GM12878 (cell line): ENCODE results near the gene TTLL12. TPM values are rescaled to one million over a fixed set of nuclear protein-coding genes. Genes with fewer than 3 reads are reported as not detected.

Experiments
- ATAC-seq: fragments of 200-7000 bp; cut with Tn5 transposase; 3 replicates; pipeline ENCODE4 v1.9.1; 2020; ENCODE audit warnings: mild to moderate bottlenecking, moderate library complexity
- BruUV-seq: library from RNA; stranded (reverse); fragments of 400-500 nt; replicated peaks from 2 replicates; lab custom pipeline; 2021; lab: Mats Ljungman, UMichigan
- CTCF ChIA-PET: fragments of 300-600 bp; sonication (Branson Sonifier 250); formaldehyde crosslinking; extraction: SDS; loops from one replicate; lab custom pipeline; 2021; ENCODE audit warnings: inconsistent platforms; lab: Yijun Ruan, JAX
- POLR2A ChIA-PET: fragments of 350-600 bp; formaldehyde crosslinking; extraction: SDS; loops from one replicate; lab custom pipeline; 2021; ENCODE audit warnings: inconsistent platforms; lab: Charles Lee
- RAD21 ChIA-PET: fragments of 300-600 bp; sonication (Branson Sonifier 250); formaldehyde crosslinking; loops from one replicate; lab custom pipeline; 2023; ENCODE audit warnings: antibody characterized with exemption; ENCODE audit not compliant: unreplicated experiment; lab: Charles Lee
- SMC1A ChIA-PET: fragments of 300-600 bp; sonication (Branson Sonifier 250); formaldehyde crosslinking; loops from one replicate; lab custom pipeline; 2023; ENCODE audit not compliant: unreplicated experiment, uncharacterized antibody; lab: Charles Lee
- DNase-seq: peaks from one replicate; pipeline ENCODE4 v3.0.0-alpha.2; 2011; ENCODE audit warnings: low read depth, low spot score
- FAIRE-seq: peaks from 3 replicates; lab custom pipeline; 2011; peaks lifted over from hg19 to GRCh38; lab: Jason Lieb, UNC
- H2AFZ ChIP-seq: 2 replicates; pipeline ENCODE4 v1.6.0; 2011; ENCODE audit warnings: low read depth, low read length, control low read depth; ENCODE audit not compliant: control insufficient read depth
- H3K27ac ChIP-seq: 2 replicates; pipeline ENCODE4 v1.5.1; 2011; ENCODE audit warnings: control low read depth; ENCODE audit not compliant: control insufficient read depth, insufficient read depth
- H3K27me3 ChIP-seq, 2 experiments: replicated peaks in 1 of 2; 2 replicates each; pipeline versions ENCODE4 v1.6.0 to v1.6.1; 2011; ENCODE audit warnings: low read length in 1 of 2; ENCODE audit not compliant: control insufficient read depth in 2 of 2, insufficient read depth in 2 of 2
- H3K36me3 ChIP-seq, 2 experiments: 2 replicates each; pipeline ENCODE4 v1.5.1; 2011; ENCODE audit warnings: low read length in 1 of 2; ENCODE audit not compliant: control insufficient read depth in 2 of 2, insufficient read depth in 2 of 2
- H3K4me1 ChIP-seq: 2 replicates; pipeline ENCODE4 v1.6.1; 2011; ENCODE audit warnings: mild to moderate bottlenecking, low read length, moderate library complexity, mixed read lengths; ENCODE audit not compliant: control insufficient read depth, insufficient read depth
- H3K4me2 ChIP-seq: 2 replicates; pipeline ENCODE4 v1.6.0; 2011; ENCODE audit warnings: control low read depth; ENCODE audit not compliant: control insufficient read depth, insufficient read depth
- H3K4me3 ChIP-seq: fragments of 200-600 bp; sonication (generic); 2 replicates; pipeline ENCODE4 v1.5.1; 2016
- H3K79me2 ChIP-seq: 2 replicates; pipeline ENCODE4 v1.6.0; 2011; ENCODE audit warnings: low read length; ENCODE audit not compliant: control insufficient read depth, insufficient read depth
- H3K9ac ChIP-seq: 2 replicates; pipeline ENCODE4 v1.8.0; 2011; ENCODE audit warnings: low read length, control low read depth, mixed read lengths; ENCODE audit not compliant: control insufficient read depth, insufficient read depth
- H3K9me3 ChIP-seq: replicated peaks from 3 replicates; pipeline ENCODE4 v1.5.1; 2011; ENCODE audit warnings: mild to moderate bottlenecking, low read length; ENCODE audit not compliant: control insufficient read depth, insufficient read depth
- H4K20me1 ChIP-seq: 2 replicates; pipeline ENCODE4 v1.6.0; 2011; ENCODE audit not compliant: control insufficient read depth, insufficient read depth
- CTCF ChIP-seq, 3 experiments: IDR thresholded peaks in 2 of 3; conservative IDR thresholded peaks in 1 of 3; 2 replicates each; pipeline ENCODE4 v1.5.1; 2011; ENCODE audit warnings: low read depth in 3 of 3, low read length in 3 of 3, mild to moderate bottlenecking in 3 of 3, control low read depth in 2 of 3, moderate library complexity in 2 of 3, inconsistent platforms in 1 of 3, mixed read lengths in 1 of 3; ENCODE audit not compliant: control insufficient read depth in 2 of 3, insufficient read depth in 1 of 3; ENCODE audit errors: extremely low read depth in 1 of 3
- EP300 ChIP-seq, 2 experiments: fragments of 150-350 bp in 1 of 2; IDR thresholded peaks; 2 replicates each; pipeline ENCODE4 v1.6.1; 2011 to 2012; ENCODE audit warnings: low read depth in 2 of 2, low read length in 2 of 2, borderline replicate concordance in 1 of 2, improper control_type of control experiment in 1 of 2, inconsistent platforms in 1 of 2; ENCODE audit not compliant: control insufficient read depth in 1 of 2
- RAD21 ChIP-seq: IDR thresholded peaks from 2 replicates; pipeline ENCODE4 v1.6.1; 2011; ENCODE audit warnings: mild to moderate bottlenecking, low read depth, low read length, moderate library complexity; ENCODE audit not compliant: insufficient read depth
- RELA ChIP-seq: fragments of 450-650 bp; IDR thresholded peaks from 2 replicates; pipeline ENCODE4 v1.8.0; 2014; ENCODE audit warnings: borderline replicate concordance; ENCODE audit not compliant: partially characterized antibody
- SMARCA5 ChIP-seq: fragments of 450-650 bp; IDR thresholded peaks from 2 replicates; pipeline ENCODE4 v1.6.1; 2017; ENCODE audit warnings: mild to moderate bottlenecking
- SUZ12 ChIP-seq: fragments of 200-600 bp; sonication (generic); IDR thresholded peaks from one replicate; pipeline ENCODE4 v1.6.1; 2018; ENCODE audit warnings: antibody characterized with exemption, mild to moderate bottlenecking; ENCODE audit not compliant: unreplicated experiment
- WGBS: methylation state at CpG from one replicate; pipeline ENCODE4 v1.1.6; 2016; ENCODE audit warnings: low lambda C conversion rate; ENCODE audit not compliant: insufficient replicate concordance, insufficient coverage; ENCODE audit errors: missing lambda C conversion rate; 5-methylcytosine and 5-hydroxymethylcytosine counted together
- in situ Hi-C: fragments of 300-500 bp; cut with MboI; formaldehyde crosslinking; loops from 9 replicates; pipeline ENCODE4 v1.14.3; 2018; ENCODE audit warnings: mixed read lengths
- intact Hi-C: fragments of 100-400 bp; cut with micrococcal nuclease; formaldehyde crosslinking; loops from one replicate; pipeline ENCODE4 v1.14.2; 2022; ENCODE audit not compliant: unreplicated experiment
- polyA plus RNA-seq, 11 experiments: library from polyadenylated mRNA; depleted of rRNA in 4 of 11; unstranded in 6 of 11; stranded (reverse) in 5 of 11; fragments of >200 nt; fragmentation: Nextera tagmentation in 4 of 11; fragmentation: Illumina TruSeq in 1 of 11; extraction: Ambion mirVana in 4 of 11; extraction: Trizol in 1 of 11; gene quantifications; 1 replicate in 1 of 11; 2 replicates in 10 of 11; pipeline versions ENCODE4 v1.2.1 to v1.2.3, GENCODE V29; 2011 to 2016; ENCODE audit warnings: inconsistent platforms in 2 of 11, missing spikeins in 2 of 11, low read depth in 1 of 11
- total RNA-seq, 4 experiments: library from RNA; depleted of rRNA in 3 of 4; stranded (reverse); fragments of >200 nt in 3 of 4; fragmentation: Illumina TruSeq in 1 of 4; extraction: Trizol in 1 of 4; gene quantifications; 2 replicates each; pipeline versions ENCODE4 v1.2.1 to v1.2.3, GENCODE V29; 2013 to 2021
- TF ChIP-seq, protein P1 (sequence below): fragments of 450-650 bp; IDR thresholded peaks from 2 replicates; pipeline ENCODE4 v1.6.1; 2016; ENCODE audit warnings: mild to moderate bottlenecking

The TTLL12 gene
- total and polyA plus RNA-seq, 10 of the 15 experiments (the other 5 are each of a cell fraction or from before 2014, with no cell fraction given): 1.00 to 89.8 (median 38.5) TPM

DNA sequence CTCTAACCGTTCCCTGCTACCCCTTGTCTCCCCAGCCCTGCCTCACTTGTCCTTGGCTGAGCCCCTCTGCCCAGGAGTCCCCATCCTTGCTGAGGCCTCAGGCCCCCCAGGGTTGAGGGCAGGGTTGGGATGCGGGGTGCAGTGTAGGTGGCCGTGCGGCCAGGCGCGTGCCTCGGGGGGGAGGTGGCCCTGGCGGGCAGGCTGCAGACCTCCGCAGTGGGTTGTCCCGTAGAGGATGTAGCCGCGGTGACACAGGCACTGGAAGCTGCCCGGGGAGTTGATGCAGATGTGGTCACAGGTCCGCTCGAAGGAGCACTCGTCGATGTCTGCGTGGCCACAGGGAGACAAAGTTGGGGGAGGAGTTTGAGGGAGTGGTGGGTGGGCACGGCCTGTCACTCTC is 41.9 kb upstream of the TTLL12 start:
- DNase-seq (no peak), FAIRE-seq (no peak)
- Histone ChIP-seq H3K4me2 (no peak overlapping the region), H3K27ac (no peak overlapping the region), H3K9ac (no peak overlapping the region)
- CTCF ChIA-PET: interaction anchor here (0.8 to 4.8 kb wide), 8 partner anchors 13 to 159 kb away, joined by 3 to 37 read pairs (median 4); no protein-coding TSS in a partner anchor
- no peak for TF ChIP-seq EP300 (IDR thresholded peaks at IDR 0.05; ENCODE audit: borderline replicate concordance in 1 of 2, control insufficient read depth in 1 of 2, low read depth in 2 of 2, low read length in 2 of 2)
- TF ChIP-seq SMARCA5: no peak
- TF ChIP-seq, all 136 proteins: peak for 0
- ChIA-PET RAD21 (interaction anchor here (0.6 to 1.3 kb wide), 2 partner anchors 99 to 117 kb away, joined by 4 to 5 read pairs; no protein-coding TSS in a partner anchor), POLR2A (no interaction called here), SMC1A (interaction anchor here (0.6 kb wide), 1 partner anchor 512 kb away, joined by 3 read pairs; no protein-coding TSS in a partner anchor)
- WGBS: 68% methylated on average over 18 of the region's 19 CpGs
- Histone ChIP-seq H3K79me2 (no peaks in the 10 kb centered on the region), H3K4me3 (no peak overlapping the region), H4K20me1 (no peaks in the 10 kb centered on the region), H3K36me3 (no peaks in the 10 kb centered on the region), H3K4me1 (no peaks in the 10 kb centered on the region), H3K27me3 (peaks cover 1 to 4% of the 10 kb centered on the region in 2 experiments; a peak in 3 of 4 replicates), H2AFZ (no peak overlapping the region), H3K9me3 (no peaks in the 10 kb centered on the region)
- intact Hi-C loops: no loop called here
- in situ Hi-C loops: no loop called here
- ATAC-seq: no peak
- BruUV-seq: no TSS peak

DNA sequence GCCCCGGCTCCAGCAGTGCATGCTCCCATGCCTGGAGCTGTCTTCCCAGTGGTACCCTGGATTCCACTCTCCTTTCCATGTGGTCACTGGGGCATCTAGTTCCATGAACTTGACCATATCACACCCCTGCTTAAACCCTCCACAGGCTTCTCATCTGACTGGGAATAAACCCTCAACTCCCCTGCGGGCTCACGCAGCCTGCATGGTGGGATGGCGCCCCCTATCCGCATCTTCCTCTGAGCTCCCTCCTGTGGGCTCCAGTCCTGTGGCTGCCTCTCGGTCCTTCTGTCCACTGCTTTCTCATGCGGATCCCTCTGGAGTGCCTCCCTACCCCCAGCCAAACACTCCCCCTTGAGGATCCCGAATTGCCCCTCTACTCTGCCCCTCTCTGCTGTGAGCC is 41.4 kb upstream of the TTLL12 start:
- H3K4me2 ChIP-seq: no peak overlapping the region
- BruUV-seq: no TSS peak
- in situ Hi-C loops: no loop called here

More for the DNA sequence above, 41.4 kb upstream of the TTLL12 start:
- ChIA-PET CTCF (interaction anchor here (0.6 to 2.1 kb wide), 5 partner anchors 18 to 160 kb away, joined by 3 to 4 read pairs (median 3); no protein-coding TSS in a partner anchor), RAD21 (interaction anchor here (0.6 kb wide), 1 partner anchor 98 kb away, joined by 4 read pairs; no protein-coding TSS in a partner anchor), SMC1A (no interaction called here), POLR2A (no interaction called here)
- Histone ChIP-seq H3K9me3 (no peaks in the 10 kb centered on the region), H3K79me2 (no peaks in the 10 kb centered on the region), H4K20me1 (no peaks in the 10 kb centered on the region), H3K4me3 (no peak overlapping the region), H3K9ac (no peak overlapping the region), H3K36me3 (no peaks in the 10 kb centered on the region), H2AFZ (no peak overlapping the region), H3K4me1 (no peaks in the 10 kb centered on the region), H3K27me3 (peaks cover 1 to 4% of the 10 kb centered on the region in 2 experiments; a peak in 3 of 4 replicates), H3K27ac (no peak overlapping the region)
- TF ChIP-seq SUZ12: no peak
- TF ChIP-seq RELA: no peak
- TF ChIP-seq, protein P1, sequence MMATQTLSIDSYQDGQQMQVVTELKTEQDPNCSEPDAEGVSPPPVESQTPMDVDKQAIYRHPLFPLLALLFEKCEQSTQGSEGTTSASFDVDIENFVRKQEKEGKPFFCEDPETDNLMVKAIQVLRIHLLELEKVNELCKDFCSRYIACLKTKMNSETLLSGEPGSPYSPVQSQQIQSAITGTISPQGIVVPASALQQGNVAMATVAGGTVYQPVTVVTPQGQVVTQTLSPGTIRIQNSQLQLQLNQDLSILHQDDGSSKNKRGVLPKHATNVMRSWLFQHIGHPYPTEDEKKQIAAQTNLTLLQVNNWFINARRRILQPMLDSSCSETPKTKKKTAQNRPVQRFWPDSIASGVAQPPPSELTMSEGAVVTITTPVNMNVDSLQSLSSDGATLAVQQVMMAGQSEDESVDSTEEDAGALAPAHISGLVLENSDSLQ: no peak
- peak; percentile 30; the same call in 1 of the 2 replicates for TF ChIP-seq RAD21
- TF ChIP-seq CTCF (IDR thresholded peaks at IDR 0.05 in 2 of 3, conservative IDR thresholded peaks at IDR 0.05 in 1 of 3; ENCODE audit: control insufficient read depth in 2 of 3, extremely low read depth in 1 of 3, insufficient read depth in 1 of 3, low read depth in 3 of 3, low read length in 3 of 3): peak; percentile 20 to 25 (median 23); a peak in 4 of 6 replicates
- DNase-seq (no peak), ATAC-seq (no peak), FAIRE-seq (no peak)
- 26% methylated on average over 8 of the region's 8 CpGs for WGBS
- intact Hi-C loops: no loop called here
